OCI-LY7 (cell line): Measurements from ENCODE around the gene OLA1. TPM values are rescaled to one million over a fixed set of nuclear protein-coding genes. Genes with fewer than 3 reads are reported as not detected.

ENCODE experiments used
- BruUV-seq: library from RNA; stranded (reverse); fragments of 400-500 nt; replicated peaks from 2 replicates; lab custom pipeline; 2021; lab: Mats Ljungman, UMichigan
- CTCF ChIA-PET: fragments of 300-600 bp; sonication (Branson Sonifier 250); formaldehyde crosslinking; loops from one replicate; lab custom pipeline; 2022; ENCODE audit warnings: antibody characterized with exemption; ENCODE audit not compliant: unreplicated experiment; lab: Charles Lee
- POLR2A ChIA-PET: fragments of 300-600 bp; sonication (Branson Sonifier 250); formaldehyde crosslinking; loops from one replicate; lab custom pipeline; 2022; ENCODE audit warnings: antibody characterized with exemption; lab: Charles Lee
- DNase-seq: peaks from one replicate; pipeline ENCODE4 v3.0.0-alpha.2; 2015; ENCODE audit warnings: low spot score
- H2AFZ ChIP-seq: fragments of 200-600 bp; sonication (generic), shearing (Covaris generic); 2 replicates; pipeline ENCODE4 v1.6.1; 2014; ENCODE audit warnings: mild to moderate bottlenecking, antibody characterized with exemption, low read length, moderate library complexity
- H3K27ac ChIP-seq: fragments of 200-600 bp; sonication (generic); 2 replicates; pipeline ENCODE4 v1.5.1; 2014; ENCODE audit warnings: mixed run types, low read depth, mild to moderate bottlenecking, moderate library complexity, low read length, inconsistent platforms; ENCODE audit not compliant: poor library complexity, severe bottlenecking
- H3K36me3 ChIP-seq: fragments of 200-600 bp; sonication (generic); 2 replicates; pipeline ENCODE4 v1.6.1; 2014; ENCODE audit warnings: mild to moderate bottlenecking, antibody characterized with exemption, low read length, moderate library complexity, mixed read lengths; ENCODE audit not compliant: insufficient read depth
- H3K4me1 ChIP-seq: fragments of 200-600 bp; sonication (generic); 2 replicates; pipeline ENCODE4 v1.5.1; 2014; ENCODE audit warnings: mild to moderate bottlenecking, low read length; ENCODE audit not compliant: insufficient read depth, poor library complexity, severe bottlenecking
- H3K4me2 ChIP-seq: fragments of 200-600 bp; sonication (generic); 2 replicates; pipeline ENCODE4 v1.6.1; 2014; ENCODE audit warnings: mild to moderate bottlenecking, low read length
- H3K4me3 ChIP-seq: fragments of 200-600 bp; sonication (generic); 2 replicates; pipeline ENCODE4 v1.5.1; 2014; ENCODE audit warnings: mild to moderate bottlenecking, low read depth, low read length; ENCODE audit not compliant: poor library complexity, severe bottlenecking
- H3K79me2 ChIP-seq: fragments of 200-600 bp; sonication (generic); 2 replicates; pipeline ENCODE4 v1.6.1; 2016; ENCODE audit warnings: low read depth, mild to moderate bottlenecking, low read length, moderate library complexity, mixed read lengths; ENCODE audit not compliant: insufficient read depth
- H3K9me2 ChIP-seq: fragments of 200-600 bp; sonication (generic); 2 replicates; pipeline ENCODE4 v1.6.1; 2016; ENCODE audit warnings: mild to moderate bottlenecking, low read length, mixed read lengths; ENCODE audit not compliant: insufficient read depth
- H3K9me3 ChIP-seq: fragments of 200-600 bp; sonication (generic); 2 replicates; pipeline ENCODE4 v1.6.1; 2014; ENCODE audit warnings: mild to moderate bottlenecking, mixed run types, low read length, mixed read lengths
- H4K20me1 ChIP-seq: fragments of 200-600 bp; sonication (generic); 2 replicates; pipeline ENCODE4 v1.6.1; 2014; ENCODE audit warnings: mild to moderate bottlenecking, antibody characterized with exemption, low read length, moderate library complexity, mixed read lengths; ENCODE audit not compliant: insufficient read depth
- CTCF ChIP-seq: fragments of 200-600 bp; sonication (generic); conservative IDR thresholded peaks from 2 replicates; pipeline ENCODE4 v1.5.1; 2014; ENCODE audit warnings: mild to moderate bottlenecking, antibody characterized with exemption, low read length, moderate library complexity, mixed read lengths
- EZH2phosphoT487 ChIP-seq: fragments of 200-600 bp; sonication (generic); IDR thresholded peaks from 2 replicates; pipeline ENCODE4 v1.6.1; 2018; ENCODE audit warnings: low read depth, borderline replicate concordance, mild to moderate bottlenecking, mixed run types, antibody characterized with exemption, low read length, moderate library complexity, mixed read lengths
- intact Hi-C: fragments of 100-400 bp; cut with micrococcal nuclease; formaldehyde crosslinking; loops from one replicate; pipeline ENCODE4 v1.10.0; 2022; ENCODE audit not compliant: unreplicated experiment
- total RNA-seq, 2 experiments: library from RNA; depleted of rRNA in 1 of 2; stranded (reverse); fragments of >200 nt in 1 of 2; shearing (Covaris generic) in 1 of 2; gene quantifications; 2 replicates each; pipeline ENCODE4 v1.2.3, GENCODE V29; 2014 to 2022

OLA1 gene
- total RNA-seq, 2 experiments from 2014 or later: 66.0 to 116 TPM

- no peak overlapping the region for H2AFZ ChIP-seq
- H3K4me2 ChIP-seq: no peak overlapping the region
- POLR2A ChIA-PET: interaction anchor here (0.6 to 1.6 kb wide), 4 partner anchors 13 to 473 kb away, joined by 3 to 4 read pairs (median 3); no protein-coding TSS in a partner anchor
- no peaks in the 10 kb centered on the region for H3K79me2 ChIP-seq
- H3K9me3 ChIP-seq: no peaks in the 10 kb centered on the region
- intact Hi-C loops: no loop called here
- H3K9me2 ChIP-seq: no peaks in the 10 kb centered on the region
- H3K4me1 ChIP-seq: no peaks in the 10 kb centered on the region
- no peak for DNase-seq
- H4K20me1 ChIP-seq: no peaks in the 10 kb centered on the region
- H3K27ac ChIP-seq: no peak overlapping the region
- peaks cover 19% of the 10 kb centered on the region; the same call in 1 of the 2 replicates for H3K36me3 ChIP-seq
- no peak overlapping the region for H3K4me3 ChIP-seq
- CTCF ChIA-PET: no interaction called here
- no TSS peak for BruUV-seq
- TF ChIP-seq CTCF (no peak), EZH2phosphoT487 (no peak)
Observed at GRCh38 chr2:174120346-174120745, 128.0 kb downstream of the OLA1 start.

GRCh38 chr2:174117951-174118930 lies 130.1 kb downstream of the OLA1 start:
- Histone ChIP-seq H3K4me3 (no peak overlapping the region), H3K79me2 (no peaks in the 10 kb centered on the region), H4K20me1 (no peaks in the 10 kb centered on the region), H3K4me1 (no peaks in the 10 kb centered on the region), H3K4me2 (no peak overlapping the region), H3K36me3 (peaks cover 19% of the 10 kb centered on the region; the same call in 1 of the 2 replicates), H3K27ac (no peak overlapping the region), H3K9me2 (no peaks in the 10 kb centered on the region), H2AFZ (no peak overlapping the region), H3K9me3 (no peaks in the 10 kb centered on the region)
- ChIA-PET POLR2A (interaction anchor here (0.6 to 1.2 kb wide), 4 partner anchors 14 to 99 kb away, joined by 3 to 4 read pairs (median 3); no protein-coding TSS in a partner anchor), CTCF (no interaction called here)
- TF ChIP-seq EZH2phosphoT487 (no peak), CTCF (no peak)
- intact Hi-C loops: no loop called here
- no peak for DNase-seq
- no TSS peak for BruUV-seq
